Measurements from ENCODE around the gene UTP14A. TPM values are rescaled to one million over a fixed set of nuclear protein-coding genes. Genes with fewer than 3 reads are reported as not detected.

The UTP14A gene
- total and polyA plus RNA-seq, 10 donors = 11.2 to 17.3 (median 13.5) TPM

- TF ChIP-seq POLR2AphosphoS5 (IDR thresholded peaks at IDR 0.05) = no peak
- TF ChIP-seq, protein P1, sequence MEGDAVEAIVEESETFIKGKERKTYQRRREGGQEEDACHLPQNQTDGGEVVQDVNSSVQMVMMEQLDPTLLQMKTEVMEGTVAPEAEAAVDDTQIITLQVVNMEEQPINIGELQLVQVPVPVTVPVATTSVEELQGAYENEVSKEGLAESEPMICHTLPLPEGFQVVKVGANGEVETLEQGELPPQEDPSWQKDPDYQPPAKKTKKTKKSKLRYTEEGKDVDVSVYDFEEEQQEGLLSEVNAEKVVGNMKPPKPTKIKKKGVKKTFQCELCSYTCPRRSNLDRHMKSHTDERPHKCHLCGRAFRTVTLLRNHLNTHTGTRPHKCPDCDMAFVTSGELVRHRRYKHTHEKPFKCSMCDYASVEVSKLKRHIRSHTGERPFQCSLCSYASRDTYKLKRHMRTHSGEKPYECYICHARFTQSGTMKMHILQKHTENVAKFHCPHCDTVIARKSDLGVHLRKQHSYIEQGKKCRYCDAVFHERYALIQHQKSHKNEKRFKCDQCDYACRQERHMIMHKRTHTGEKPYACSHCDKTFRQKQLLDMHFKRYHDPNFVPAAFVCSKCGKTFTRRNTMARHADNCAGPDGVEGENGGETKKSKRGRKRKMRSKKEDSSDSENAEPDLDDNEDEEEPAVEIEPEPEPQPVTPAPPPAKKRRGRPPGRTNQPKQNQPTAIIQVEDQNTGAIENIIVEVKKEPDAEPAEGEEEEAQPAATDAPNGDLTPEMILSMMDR (IDR thresholded peaks at IDR 0.05 in 8 of 11, conservative IDR thresholded peaks at IDR 0.05 in 3 of 11) = peak; percentile 38 to 75 (median 62)
Measured at GRCh38 chrX:129925305-129926092, 19.5 kb downstream of the UTP14A start.

DNA sequence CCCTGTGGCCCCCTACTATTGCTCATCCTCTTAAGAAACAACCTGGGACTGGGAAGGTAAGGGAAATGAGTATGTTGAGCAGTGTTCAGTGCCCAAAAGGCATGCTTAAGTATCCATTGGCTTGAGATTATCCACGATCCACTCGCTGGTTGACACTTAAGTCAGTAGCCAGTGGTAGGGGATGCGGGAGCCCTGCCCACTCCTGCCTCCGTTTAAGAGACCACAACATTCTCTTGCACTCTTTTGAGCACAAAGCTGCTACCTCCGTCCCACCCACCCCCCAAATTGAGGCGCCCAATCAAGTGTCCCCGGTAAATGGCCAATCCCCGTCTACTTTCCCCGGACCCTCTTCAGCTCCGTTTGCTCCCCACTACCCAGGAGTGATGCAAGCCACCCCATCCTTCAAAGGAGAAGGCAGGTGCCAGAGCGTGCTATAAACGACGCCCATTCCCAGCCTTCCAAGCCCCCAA, 25.0 kb downstream of the UTP14A start:
- peaks cover 0 to 20% (median 8%) of the 10 kb centered on the region in 6 donors for H3K36me3 ChIP-seq
- H3K9me3 ChIP-seq = no peaks in the 10 kb centered on the region
- WGBS, 5 donors = 10 to 36% (median 12%) methylated on average over 11 to 13 of the region's 13 CpGs
- peak overlapping the region in 6 of 8 donors; percentile 30 to 79 (median 53) for H3K4me3 ChIP-seq
- H3K4me1 ChIP-seq = peaks cover 0 to 5% (median 0%) of the 10 kb centered on the region in 6 donors
- H3K27me3 ChIP-seq (replicated peaks in 1 of 7) = no peaks in the 10 kb centered on the region
- no peak for DNase-seq
- TF ChIP-seq POLR2AphosphoS5 (IDR thresholded peaks at IDR 0.05) (no peak), POLR2A (IDR thresholded peaks at IDR 0.05) (no peak)
- TF ChIP-seq, protein P1 (IDR thresholded peaks at IDR 0.05 in 8 of 11, conservative IDR thresholded peaks at IDR 0.05 in 3 of 11) = no peak
- H3K27ac ChIP-seq = peak overlapping the region; percentile 42 to 95 (median 94)
- intact Hi-C loops (cut with DNase I; ENCODE audit: low total_unique reads) = no loop called here

More at GRCh38 chrX:129925305-129926092, 19.5 kb downstream of the UTP14A start:
- no peaks in the 10 kb centered on the region for H3K9me3 ChIP-seq
- H3K27ac ChIP-seq = no peak overlapping the region
- H3K4me3 ChIP-seq = no peak overlapping the region
- peaks cover 0 to 68% (median 18%) of the 10 kb centered on the region in 6 donors for H3K36me3 ChIP-seq
- WGBS, 5 donors = 34 to 42% (median 40%) methylated on average over 13 to 15 of the region's 15 CpGs
- intact Hi-C loops (cut with DNase I; ENCODE audit: low total_unique reads) = loop anchor here (5.0 kb wide), 1 partner anchor 137 kb away; no protein-coding TSS in a partner anchor
- DNase-seq = peak; percentile 80
- no peaks in the 10 kb centered on the region for H3K27me3 ChIP-seq (replicated peaks in 1 of 7)
- H3K4me1 ChIP-seq = peaks cover 0 to 9% (median 0%) of the 10 kb centered on the region in 6 donors

DNA sequence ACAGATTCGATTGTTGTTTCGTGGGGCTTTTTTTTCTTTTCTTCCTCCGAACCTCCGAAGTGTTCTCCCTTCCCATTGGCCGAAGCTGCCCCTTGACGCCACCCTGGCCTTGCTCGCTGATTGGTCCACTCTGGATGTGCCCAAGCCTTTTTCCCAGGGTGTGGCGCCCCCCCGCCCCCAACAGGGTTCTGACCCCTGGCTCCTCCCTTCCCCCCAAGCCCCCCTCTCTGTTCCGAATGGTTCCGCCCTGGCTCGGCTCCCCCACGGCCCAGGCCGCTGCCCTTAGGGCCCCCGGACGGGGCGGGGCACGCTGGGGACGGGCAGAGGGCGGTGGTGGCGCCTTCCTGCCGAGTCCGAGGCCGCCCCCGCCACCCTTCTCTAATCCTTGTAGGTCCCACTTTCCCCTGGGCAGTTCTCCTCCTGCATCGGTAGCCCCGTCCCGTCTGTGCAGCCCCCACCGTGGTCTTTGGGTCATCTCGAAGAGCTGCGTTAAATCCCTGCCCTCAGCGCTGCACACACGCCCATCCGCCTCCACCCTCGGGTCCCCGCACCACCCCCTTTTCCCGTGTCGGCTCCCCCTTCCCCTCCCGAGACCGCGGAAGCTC, 25.5 kb downstream of the UTP14A start:
- intact Hi-C loops (cut with DNase I; ENCODE audit: low total_unique reads) = no loop called here
- DNase-seq = peak; percentile 95
- Histone ChIP-seq H3K4me1 (peaks cover 0 to 5% (median 0%) of the 10 kb centered on the region in 6 donors), H3K27me3 (replicated peaks in 1 of 7) (no peaks in the 10 kb centered on the region), H3K9me3 (no peaks in the 10 kb centered on the region), H3K36me3 (peaks cover 0 to 15% (median 6%) of the 10 kb centered on the region in 6 donors), H3K27ac (peak overlapping the region; percentile 72 to 95 (median 94)), H3K4me3 (peak overlapping the region; percentile 25 to 79 (median 50))
- TF ChIP-seq POLR2AphosphoS5 (IDR thresholded peaks at IDR 0.05) (peak; percentile 71 to 89 (median 81)), POLR2A (IDR thresholded peaks at IDR 0.05) (no peak)
- TF ChIP-seq, protein P1 (IDR thresholded peaks at IDR 0.05 in 8 of 11, conservative IDR thresholded peaks at IDR 0.05 in 3 of 11) = peak in 1 of 11 experiments; percentile 23
- WGBS, 5 donors = 1 to 48% (median 2%) methylated on average over 20 to 41 of the region's 41 CpGs
